K562 (cell line): ENCODE data around the gene USP38. TPM values are rescaled to one million over a fixed set of nuclear protein-coding genes. Genes with fewer than 3 reads are reported as not detected.

Source experiments
- ATAC-seq: fragments of 200-7000 bp; cut with Tn5 transposase; 3 replicates; pipeline ENCODE4 v1.9.1; 2020; ENCODE audit warnings: moderate library complexity
- BruUV-seq: library from RNA; stranded (reverse); fragments of 400-500 nt; replicated peaks from 2 replicates; lab custom pipeline; 2021; lab: Mats Ljungman, UMichigan
- CTCF ChIA-PET: fragments of 300-600 bp; formaldehyde crosslinking; extraction: SDS; loops from one replicate; lab custom pipeline; 2021; ENCODE audit warnings: low intra/inter-chr PET ratio; lab: Yijun Ruan, JAX
- POLR2A ChIA-PET: fragments of 300-600, 350-650 bp; sonication (Branson Sonifier 250); formaldehyde crosslinking; extraction: SDS; loops from one replicate; lab custom pipeline; 2021; ENCODE audit warnings: antibody characterized with exemption, inconsistent platforms; lab: Yijun Ruan, JAX
- DNase-seq, 4 experiments: peaks; one replicate each; pipeline versions ENCODE4 v3.0.0 to v3.0.0-alpha.2; 2011 to 2018; ENCODE audit warnings: low spot score in 3 of 4, mixed read lengths in 3 of 4; ENCODE audit errors: extremely low read depth in 1 of 4
- FAIRE-seq: peaks from 2 replicates; lab custom pipeline; 2011; peaks lifted over from hg19 to GRCh38; lab: Jason Lieb, UNC
- H2AFZ ChIP-seq: 2 replicates; pipeline ENCODE4 v1.6.0; 2011; ENCODE audit warnings: low read depth, low read length, control low read depth, inconsistent platforms
- H3K27ac ChIP-seq: fragments of 200-600 bp; 3 replicates; pipeline ENCODE4 v1.8.0; 2011; ENCODE audit warnings: low read depth, mild to moderate bottlenecking, control low read depth, inconsistent platforms, low read length, moderate library complexity, mixed read lengths; ENCODE audit errors: extremely low read depth
- H3K27me3 ChIP-seq, 2 experiments: fragments of 300-600 bp in 1 of 2; 2 replicates in 1 of 2; 3 replicates in 1 of 2; pipeline versions ENCODE4 v1.6.0 to v1.8.0; 2011; ENCODE audit warnings: inconsistent platforms in 2 of 2, low read length in 2 of 2, mild to moderate bottlenecking in 1 of 2, mixed read lengths in 1 of 2, moderate library complexity in 1 of 2; ENCODE audit not compliant: control insufficient read depth in 2 of 2, insufficient read depth in 2 of 2
- H3K36me3 ChIP-seq: fragments of 300-600 bp; 3 replicates; pipeline ENCODE4 v1.8.0; 2011; ENCODE audit warnings: mild to moderate bottlenecking, low read length, inconsistent platforms; ENCODE audit not compliant: control insufficient read depth, insufficient read depth
- H3K4me1 ChIP-seq, 2 experiments: fragments of 200-600 bp in 1 of 2; replicated peaks in 1 of 2; 2 replicates in 1 of 2; 3 replicates in 1 of 2; pipeline versions ENCODE4 v1.5.1 to v1.8.0; 2011; ENCODE audit warnings: inconsistent platforms in 2 of 2, low read length in 2 of 2, mild to moderate bottlenecking in 1 of 2, mixed read lengths in 1 of 2, moderate library complexity in 1 of 2; ENCODE audit not compliant: control insufficient read depth in 2 of 2, insufficient read depth in 2 of 2
- H3K4me2 ChIP-seq: 2 replicates; pipeline ENCODE4 v1.6.1; 2011; ENCODE audit warnings: low read length, control low read depth, inconsistent platforms, mixed read lengths; ENCODE audit not compliant: insufficient read depth
- H3K4me3 ChIP-seq: fragments of 200-600 bp; sonication (generic), shearing (Covaris generic); 2 replicates; pipeline ENCODE4 v1.5.1; 2016; ENCODE audit warnings: control low read depth, inconsistent platforms
- H3K79me2 ChIP-seq: fragments of 200-600 bp; 3 replicates; pipeline ENCODE4 v1.8.0; 2011; ENCODE audit warnings: low read length, inconsistent platforms; ENCODE audit not compliant: control insufficient read depth, insufficient read depth
- H3K9ac ChIP-seq, 2 experiments: 2 replicates each; pipeline versions ENCODE4 v1.6.0 to v1.6.1; 2011; ENCODE audit warnings: low read depth in 2 of 2, low read length in 2 of 2, control low read depth in 1 of 2, inconsistent platforms in 1 of 2, mild to moderate bottlenecking in 1 of 2, mixed read lengths in 1 of 2; ENCODE audit not compliant: insufficient read depth in 1 of 2
- H3K9me1 ChIP-seq: one replicate; pipeline ENCODE4 v1.6.0; 2011; ENCODE audit warnings: inconsistent platforms, mild to moderate bottlenecking, low read length, moderate library complexity; ENCODE audit not compliant: control insufficient read depth, insufficient read depth
- H3K9me3 ChIP-seq: replicated peaks from 2 replicates; pipeline ENCODE4 v1.5.1; 2011; ENCODE audit warnings: low read depth, low read length, inconsistent platforms; ENCODE audit not compliant: control insufficient read depth, insufficient read depth
- H4K20me1 ChIP-seq: replicated peaks from 2 replicates; pipeline ENCODE4 v1.6.1; 2011; ENCODE audit warnings: low read length, inconsistent platforms, mixed read lengths; ENCODE audit not compliant: control insufficient read depth, insufficient read depth
- AFF4 ChIP-seq: sonication (generic); formaldehyde crosslinking; IDR thresholded peaks from 2 replicates; pipeline ENCODE4 v1.8.0; 2023; ENCODE audit warnings: mild to moderate bottlenecking, missing genetic modification reagents
- ATF7 ChIP-seq: fragments of 450-650 bp; IDR thresholded peaks from 2 replicates; pipeline ENCODE4 v1.7.1; 2014; ENCODE audit warnings: mild to moderate bottlenecking, moderate library complexity
- CCNT2 ChIP-seq: IDR thresholded peaks from 2 replicates; pipeline ENCODE4 v1.6.1; 2011; ENCODE audit warnings: borderline replicate concordance, low read depth, mild to moderate bottlenecking, moderate library complexity, mixed read lengths, low read length; ENCODE audit not compliant: insufficient read length; ENCODE audit errors: extremely low read depth
- CEBPG ChIP-seq, 3 experiments: fragments of 200-800 bp in 1 of 3; sonication (Bioruptor generic) in 1 of 3; sonication (generic) in 1 of 3; formaldehyde crosslinking in 1 of 3; IDR thresholded peaks in 2 of 3; conservative IDR thresholded peaks in 1 of 3; 2 replicates each; pipeline versions ENCODE4 v1.6.1 to v1.8.0; 2016 to 2022; ENCODE audit warnings: missing compliant biosample characterization in 2 of 3, missing genetic modification characterization in 2 of 3, mild to moderate bottlenecking in 1 of 3, missing genetic modification reagents in 1 of 3
- GABPB2 ChIP-seq: fragments of 250-450 bp; sonication (Bioruptor Pico); conservative IDR thresholded peaks from 2 replicates; pipeline ENCODE4 v1.5.1; 2021; ENCODE audit warnings: mild to moderate bottlenecking
- GTF2B ChIP-seq: IDR thresholded peaks from 2 replicates; pipeline ENCODE4 v1.6.1; 2011; ENCODE audit not compliant: insufficient read length; ENCODE audit errors: extremely low read depth
- MECOM ChIP-seq: fragments of 250-450 bp; sonication (Bioruptor Pico); IDR thresholded peaks from 2 replicates; pipeline ENCODE4 v1.8.0; 2022; ENCODE audit warnings: inconsistent platforms
- MEF2D ChIP-seq: conservative IDR thresholded peaks from 2 replicates; pipeline ENCODE4 v1.6.1; 2016; ENCODE audit warnings: low read depth, missing genetic modification characterization, missing compliant biosample characterization
- TAF7 ChIP-seq: fragments of 450-650 bp; IDR thresholded peaks from 2 replicates; pipeline ENCODE4 v1.6.1; 2016; ENCODE audit warnings: missing genetic modification characterization, missing compliant biosample characterization
- U2AF1 ChIP-seq: fragments of 200-400 bp; formaldehyde crosslinking; optimal IDR thresholded peaks from 2 replicates; pipeline ENCODE3; 2017; ENCODE audit warnings: mild to moderate bottlenecking, low read depth, low read length, moderate library complexity
- ZNF274 ChIP-seq: IDR thresholded peaks from 2 replicates; pipeline ENCODE4 v1.6.1; 2011; ENCODE audit warnings: low read depth, mild to moderate bottlenecking, low read length, moderate library complexity, borderline replicate concordance
- ZNF282 ChIP-seq: sonication (generic); formaldehyde crosslinking; IDR thresholded peaks from 2 replicates; pipeline ENCODE4 v1.8.1; 2023; ENCODE audit warnings: missing genetic modification reagents
- WGBS: fragments of 100-300 bp; shearing (Covaris generic); methylation state at CpG from one replicate; pipeline ENCODE4 v1.1.6; 2016; ENCODE audit warnings: low coverage, mixed read lengths; ENCODE audit not compliant: insufficient coverage; ENCODE audit errors: missing lambda C conversion rate; 5-methylcytosine and 5-hydroxymethylcytosine counted together
- in situ Hi-C: fragments of 300-500 bp; cut with MboI; formaldehyde crosslinking; loops from 4 replicates; pipeline ENCODE4 v1.15.0; 2018; ENCODE audit warnings: inconsistent platforms, mixed read lengths
- intact Hi-C: fragments of 100-400 bp; cut with micrococcal nuclease; formaldehyde crosslinking; loops from 2 replicates; pipeline ENCODE4 v1.14.2; 2022
- polyA plus RNA-seq, 8 experiments: library from polyadenylated mRNA; depleted of rRNA in 4 of 8; stranded (reverse) in 5 of 8; unstranded in 3 of 8; fragments of >200 nt; fragmentation: Nextera tagmentation in 2 of 8; fragmentation: Illumina TruSeq in 1 of 8; extraction: Ambion mirVana in 2 of 8; extraction: Trizol in 1 of 8; gene quantifications; 2 replicates each; pipeline versions ENCODE4 v1.2.1 to v1.2.3, GENCODE V29; 2011 to 2014; ENCODE audit warnings: inconsistent platforms in 1 of 8, missing spikeins in 1 of 8
- total RNA-seq, 7 experiments: library from RNA; depleted of rRNA in 6 of 7; stranded (reverse); fragments of >200 nt in 6 of 7; fragmentation: Illumina TruSeq in 2 of 7; extraction: Trizol in 2 of 7; gene quantifications; 2 replicates each; pipeline versions ENCODE4 v1.2.1 to v1.2.3, GENCODE V29; 2011 to 2021; ENCODE audit warnings: low replicate concordance in 1 of 7
- TF ChIP-seq, protein P1 (sequence below): fragments of 250-450 bp; sonication (Bioruptor Pico); IDR thresholded peaks from 2 replicates; pipeline ENCODE4 v1.4.0; 2020; ENCODE audit warnings: mild to moderate bottlenecking, moderate library complexity, borderline replicate concordance

The USP38 gene
- total and polyA plus RNA-seq, 9 of the 15 experiments (the other 6 are each of a cell fraction or from before 2014, with no cell fraction given), result 4.2 to 20.6 (median 11.2) TPM

- H3K4me1 ChIP-seq, result peaks cover 0 to 11% of the 10 kb centered on the region in 2 experiments; a peak in 2 of 5 replicates
- no peaks in the 10 kb centered on the region for H3K79me2 ChIP-seq
- intact Hi-C loops (no loop called here), in situ Hi-C loops (no loop called here)
- H3K36me3 ChIP-seq, result no peaks in the 10 kb centered on the region
- H3K4me2 ChIP-seq, result no peak overlapping the region
- DNase-seq (no peak), FAIRE-seq (no peak), ATAC-seq (no peak)
- no TSS peak for BruUV-seq
- ChIA-PET POLR2A (interaction anchor here (0.7 kb wide), 1 partner anchor 18 kb away, joined by 3 read pairs; no protein-coding TSS in a partner anchor), CTCF (no interaction called here)
- H3K27me3 ChIP-seq, result no peaks in the 10 kb centered on the region
- no peaks in the 10 kb centered on the region; the same call in 1 of the 2 replicates for H3K9me3 ChIP-seq
- H3K9ac ChIP-seq, result no peak overlapping the region
- H3K27ac ChIP-seq, result no peak overlapping the region
- 43% methylated on average over 2 of the region's 2 CpGs for WGBS
- H3K9me1 ChIP-seq, result no peaks in the 10 kb centered on the region
- no peak overlapping the region for H2AFZ ChIP-seq
- H4K20me1 ChIP-seq, result no peaks in the 10 kb centered on the region
- H3K4me3 ChIP-seq, result no peak overlapping the region
- TF ChIP-seq GTF2B, result no peak
- TF ChIP-seq CEBPG (CRISPR knock-in tag; IDR thresholded peaks at IDR 0.05), result no peak
- no peak for TF ChIP-seq CEBPG (tag; conservative IDR thresholded peaks at IDR 0.05 in 1 of 2, IDR thresholded peaks at IDR 0.05 in 1 of 2)
- no peak for TF ChIP-seq AFF4 (CRISPR knock-in tag)
- TF ChIP-seq GABPB2, result no peak
- no peak for TF ChIP-seq CCNT2
- no peak for TF ChIP-seq ATF7
- TF ChIP-seq, protein P1, sequence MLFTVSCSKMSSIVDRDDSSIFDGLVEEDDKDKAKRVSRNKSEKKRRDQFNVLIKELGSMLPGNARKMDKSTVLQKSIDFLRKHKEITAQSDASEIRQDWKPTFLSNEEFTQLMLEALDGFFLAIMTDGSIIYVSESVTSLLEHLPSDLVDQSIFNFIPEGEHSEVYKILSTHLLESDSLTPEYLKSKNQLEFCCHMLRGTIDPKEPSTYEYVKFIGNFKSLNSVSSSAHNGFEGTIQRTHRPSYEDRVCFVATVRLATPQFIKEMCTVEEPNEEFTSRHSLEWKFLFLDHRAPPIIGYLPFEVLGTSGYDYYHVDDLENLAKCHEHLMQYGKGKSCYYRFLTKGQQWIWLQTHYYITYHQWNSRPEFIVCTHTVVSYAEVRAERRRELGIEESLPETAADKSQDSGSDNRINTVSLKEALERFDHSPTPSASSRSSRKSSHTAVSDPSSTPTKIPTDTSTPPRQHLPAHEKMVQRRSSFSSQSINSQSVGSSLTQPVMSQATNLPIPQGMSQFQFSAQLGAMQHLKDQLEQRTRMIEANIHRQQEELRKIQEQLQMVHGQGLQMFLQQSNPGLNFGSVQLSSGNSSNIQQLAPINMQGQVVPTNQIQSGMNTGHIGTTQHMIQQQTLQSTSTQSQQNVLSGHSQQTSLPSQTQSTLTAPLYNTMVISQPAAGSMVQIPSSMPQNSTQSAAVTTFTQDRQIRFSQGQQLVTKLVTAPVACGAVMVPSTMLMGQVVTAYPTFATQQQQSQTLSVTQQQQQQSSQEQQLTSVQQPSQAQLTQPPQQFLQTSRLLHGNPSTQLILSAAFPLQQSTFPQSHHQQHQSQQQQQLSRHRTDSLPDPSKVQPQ (CRISPR knock-in tag), result no peak
- no peak for TF ChIP-seq MEF2D (tag)
- no peak for TF ChIP-seq ZNF274
- TF ChIP-seq MECOM (CRISPR knock-in tag), result no peak
- no peak for TF ChIP-seq ZNF282 (CRISPR knock-in tag)
- TF ChIP-seq TAF7 (tag), result no peak
- TF ChIP-seq U2AF1, result no peak
Observed at GRCh38 chr4:143243041-143243440, 58.3 kb downstream of the USP38 start.
